PC-9 (cell line): ENCODE measurements around the gene ERC2.

Source experiments
- EZH2 ChIP-seq: fragments of 200-600 bp; sonication (generic); IDR thresholded peaks from 2 replicates; pipeline ENCODE4 v1.8.0; 2017; ENCODE audit warnings: antibody characterized with exemption, low read depth
- TF ChIP-seq, protein P1 (sequence below): fragments of 200-600 bp; sonication (generic); conservative IDR thresholded peaks from 2 replicates; pipeline ENCODE4 v1.6.1; 2017; ENCODE audit warnings: mixed run types, antibody characterized with exemption, mild to moderate bottlenecking, moderate library complexity

DNA sequence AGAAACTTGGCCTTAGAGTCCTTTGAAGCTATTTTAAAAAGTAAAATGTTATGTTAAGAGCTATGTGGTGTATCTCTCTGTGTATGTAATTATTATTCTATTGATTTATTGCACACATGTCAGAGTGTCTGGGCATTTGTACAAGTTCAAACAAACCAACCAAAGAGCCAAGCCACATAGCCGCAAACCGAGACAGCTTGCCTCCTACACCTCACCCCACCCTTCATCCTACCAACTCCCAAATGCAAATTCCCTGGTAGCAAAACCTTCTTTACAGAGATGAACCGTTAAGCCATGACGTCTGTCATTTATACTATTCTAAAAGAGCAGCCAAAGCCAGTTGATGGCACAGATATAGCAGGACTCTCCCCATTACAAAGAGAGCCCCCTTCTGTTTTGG lies 332.3 kb downstream of the ERC2 start:
- TF ChIP-seq, protein P1, sequence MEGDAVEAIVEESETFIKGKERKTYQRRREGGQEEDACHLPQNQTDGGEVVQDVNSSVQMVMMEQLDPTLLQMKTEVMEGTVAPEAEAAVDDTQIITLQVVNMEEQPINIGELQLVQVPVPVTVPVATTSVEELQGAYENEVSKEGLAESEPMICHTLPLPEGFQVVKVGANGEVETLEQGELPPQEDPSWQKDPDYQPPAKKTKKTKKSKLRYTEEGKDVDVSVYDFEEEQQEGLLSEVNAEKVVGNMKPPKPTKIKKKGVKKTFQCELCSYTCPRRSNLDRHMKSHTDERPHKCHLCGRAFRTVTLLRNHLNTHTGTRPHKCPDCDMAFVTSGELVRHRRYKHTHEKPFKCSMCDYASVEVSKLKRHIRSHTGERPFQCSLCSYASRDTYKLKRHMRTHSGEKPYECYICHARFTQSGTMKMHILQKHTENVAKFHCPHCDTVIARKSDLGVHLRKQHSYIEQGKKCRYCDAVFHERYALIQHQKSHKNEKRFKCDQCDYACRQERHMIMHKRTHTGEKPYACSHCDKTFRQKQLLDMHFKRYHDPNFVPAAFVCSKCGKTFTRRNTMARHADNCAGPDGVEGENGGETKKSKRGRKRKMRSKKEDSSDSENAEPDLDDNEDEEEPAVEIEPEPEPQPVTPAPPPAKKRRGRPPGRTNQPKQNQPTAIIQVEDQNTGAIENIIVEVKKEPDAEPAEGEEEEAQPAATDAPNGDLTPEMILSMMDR = no peak
- no peak for TF ChIP-seq EZH2
